ENCODE results near the gene JPH2. TPM values are rescaled to one million over a fixed set of nuclear protein-coding genes. Genes with fewer than 3 reads are reported as not detected.

JPH2 gene
- polyA plus RNA-seq, 4 donors: 1.1 to 1.8 (median 1.6) TPM

GRCh38 chr20:44110816-44111568 is 76.0 kb downstream of the JPH2 start:
- DNase-seq (ENCODE audit: low read depth in 4 of 4, low spot score in 2 of 4): no peak

GRCh38 chr20:44109951-44110361 is 77.0 kb downstream of the JPH2 start:
- no peak for DNase-seq (ENCODE audit: low read depth in 4 of 4, low spot score in 2 of 4)

GRCh38 chr20:44106615-44107014 is 80.4 kb downstream of the JPH2 start:
- no peak for DNase-seq (ENCODE audit: low read depth in 4 of 4, low spot score in 2 of 4)

- no peak for DNase-seq (ENCODE audit: low read depth in 4 of 4, low spot score in 2 of 4)
These were observed 82.0 kb downstream of the JPH2 start for GRCh38 chr20:44104798-44105517.

- no peak for DNase-seq (ENCODE audit: low read depth in 4 of 4, low spot score in 2 of 4)
These were observed 84.4 kb downstream of the JPH2 start for GRCh38 chr20:44102582-44102981.

GRCh38 chr20:44099832-44100231 is 87.2 kb downstream of the JPH2 start:
- no peak for DNase-seq (ENCODE audit: low read depth in 4 of 4, low spot score in 2 of 4)

- no peak for DNase-seq (ENCODE audit: low read depth in 4 of 4, low spot score in 2 of 4)
These were observed 88.3 kb downstream of the JPH2 start for GRCh38 chr20:44098657-44099056.

- no peak for DNase-seq (ENCODE audit: low read depth in 4 of 4, low spot score in 2 of 4)
These were observed 88.7 kb downstream of the JPH2 start for GRCh38 chr20:44098256-44098630.

- DNase-seq (ENCODE audit: low read depth in 4 of 4, low spot score in 2 of 4): no peak
These were observed 89.3 kb downstream of the JPH2 start for GRCh38 chr20:44097521-44098255.

- DNase-seq (ENCODE audit: low read depth in 4 of 4, low spot score in 2 of 4): no peak
These were observed 91.2 kb downstream of the JPH2 start for GRCh38 chr20:44095831-44096230.

- no peak for DNase-seq (ENCODE audit: low read depth in 4 of 4, low spot score in 2 of 4)
These were observed 93.8 kb downstream of the JPH2 start for GRCh38 chr20:44093249-44093582.

GRCh38 chr20:44092551-44093248 is 94.3 kb downstream of the JPH2 start:
- no peak for DNase-seq (ENCODE audit: low read depth in 4 of 4, low spot score in 2 of 4)

GRCh38 chr20:44091026-44091425 is 96.0 kb downstream of the JPH2 start:
- no peak for DNase-seq (ENCODE audit: low read depth in 4 of 4, low spot score in 2 of 4)

GRCh38 chr20:44089987-44090674 is 96.9 kb downstream of the JPH2 start:
- DNase-seq (ENCODE audit: low read depth in 4 of 4, low spot score in 2 of 4): no peak

GRCh38 chr20:44087857-44088120 is 99.2 kb downstream of the JPH2 start:
- DNase-seq (ENCODE audit: low read depth in 4 of 4, low spot score in 2 of 4): no peak

- no peak for DNase-seq (ENCODE audit: low read depth in 4 of 4, low spot score in 2 of 4)
These were observed 99.7 kb downstream of the JPH2 start for GRCh38 chr20:44087051-44087856.

- DNase-seq (ENCODE audit: low read depth in 4 of 4, low spot score in 2 of 4): no peak
These were observed 101.2 kb downstream of the JPH2 start for GRCh38 chr20:44085616-44086434.

- no peak for DNase-seq (ENCODE audit: low read depth in 4 of 4, low spot score in 2 of 4)
These were observed 102.1 kb downstream of the JPH2 start for GRCh38 chr20:44084891-44085290.

- DNase-seq (ENCODE audit: low read depth in 4 of 4, low spot score in 2 of 4): no peak
These were observed 102.5 kb downstream of the JPH2 start for GRCh38 chr20:44084439-44084838.

Measured in left renal cortex interstitium (tissue), 4 donors.